HG02678 (cell line): ENCODE measurements around the gene ALS2.
A peak's percentile ranks its signal among the peaks of the same experiment; 100 is the strongest.
"Not testable (repeated sequence)": the region's sequence is repeated elsewhere in the genome, so short reads cannot be mapped to it uniquely, and the experiment has no call there.

Source experiments
- ATAC-seq: cut with Tn5 transposase; IDR thresholded peaks from one replicate; pipeline ENCODE4 v1.9.1; 2021; ENCODE audit warnings: mild to moderate bottlenecking, moderate library complexity; ENCODE audit not compliant: unreplicated experiment

ALS2 gene

GRCh38 chr2:201795607-201796477 lies 15.1 kb upstream of the ALS2 start:
- ATAC-seq = no peak

- ATAC-seq = no peak
These were observed 13.6 kb upstream of the ALS2 start for GRCh38 chr2:201794294-201794693.

- ATAC-seq = no peak
These were observed 12.9 kb upstream of the ALS2 start for GRCh38 chr2:201793631-201794030.

- ATAC-seq = no peak
These were observed 10.3 kb upstream of the ALS2 start for GRCh38 chr2:201790989-201791388.

GRCh38 chr2:201790291-201790690 lies 9.6 kb upstream of the ALS2 start:
- no peak for ATAC-seq

- no peak for ATAC-seq
These were observed 8.7 kb upstream of the ALS2 start for GRCh38 chr2:201789395-201789794.

- no peak for ATAC-seq
These were observed 7.6 kb upstream of the ALS2 start for GRCh38 chr2:201788371-201788770.

GRCh38 chr2:201786471-201786870 lies 5.7 kb upstream of the ALS2 start:
- ATAC-seq = no peak

GRCh38 chr2:201785135-201785534 lies 4.4 kb upstream of the ALS2 start:
- ATAC-seq = no peak

GRCh38 chr2:201784563-201784962 lies 3.8 kb upstream of the ALS2 start:
- ATAC-seq = no peak

GRCh38 chr2:201781557-201782051 lies 871 bp upstream of the ALS2 start:
- peak; percentile 11 for ATAC-seq

GRCh38 chr2:201779901-201780673 lies 646 bp downstream of the ALS2 start:
- ATAC-seq = peak; percentile 3

- ATAC-seq = no peak
These were observed 2.9 kb downstream of the ALS2 start for GRCh38 chr2:201777869-201778268.

GRCh38 chr2:201777043-201777442 lies 3.7 kb downstream of the ALS2 start:
- no peak for ATAC-seq

GRCh38 chr2:201775326-201775725 lies 5.4 kb downstream of the ALS2 start:
- ATAC-seq = no peak

GRCh38 chr2:201774546-201774945 lies 6.2 kb downstream of the ALS2 start:
- no peak for ATAC-seq

GRCh38 chr2:201773990-201774389 lies 6.7 kb downstream of the ALS2 start:
- no peak for ATAC-seq

- ATAC-seq = no peak
These were observed 10.9 kb downstream of the ALS2 start for GRCh38 chr2:201769666-201770373.

- ATAC-seq = no peak
These were observed 11.8 kb downstream of the ALS2 start for GRCh38 chr2:201768918-201769317.

GRCh38 chr2:201765799-201766198 lies 14.9 kb downstream of the ALS2 start:
- no peak for ATAC-seq

- ATAC-seq = not testable (repeated sequence)
These were observed 16.3 kb downstream of the ALS2 start for GRCh38 chr2:201764469-201764868.
